HPDE6-E6E7 (cell line): ENCODE results near the gene MYO18A.
"Not testable (repeated sequence)": the region's sequence is repeated elsewhere in the genome, so short reads cannot be mapped to it uniquely, and the experiment has no call there.

Experiments used
- DNase-seq: peaks from one replicate; pipeline ENCODE4 v3.0.0; 2011; ENCODE audit warnings: missing footprints; ENCODE audit errors: extremely low spot score

The MYO18A gene

GRCh38 chr17:29194669-29195068 is 14.5 kb upstream of the MYO18A start:
- DNase-seq, result no peak

GRCh38 chr17:29193146-29193545 is 12.9 kb upstream of the MYO18A start:
- no peak for DNase-seq

- DNase-seq, result no peak
These were observed 10.5 kb upstream of the MYO18A start for GRCh38 chr17:29190592-29191207.

GRCh38 chr17:29190039-29190438 is 9.8 kb upstream of the MYO18A start:
- no peak for DNase-seq

- DNase-seq, result no peak
These were observed 9.2 kb upstream of the MYO18A start for GRCh38 chr17:29189355-29189754.

- DNase-seq, result no peak
These were observed 1.0 kb upstream of the MYO18A start for GRCh38 chr17:29181226-29181625.

GRCh38 chr17:29180788-29181160 is 576 bp upstream of the MYO18A start:
- no peak for DNase-seq

GRCh38 chr17:29179232-29180033 is 765 bp downstream of the MYO18A start:
- peak; percentile 78 for DNase-seq

- peak; percentile 85 for DNase-seq
These were observed 1.4 kb downstream of the MYO18A start for GRCh38 chr17:29178750-29179231.

- no peak for DNase-seq
These were observed 2.1 kb downstream of the MYO18A start for GRCh38 chr17:29177871-29178749.

GRCh38 chr17:29177541-29177870 is 2.7 kb downstream of the MYO18A start:
- DNase-seq, result no peak

- peak; percentile 77 for DNase-seq
These were observed 3.4 kb downstream of the MYO18A start for GRCh38 chr17:29176558-29177351.

- DNase-seq, result no peak
These were observed 4.8 kb downstream of the MYO18A start for GRCh38 chr17:29175349-29175748.

- DNase-seq, result no peak
These were observed 7.6 kb downstream of the MYO18A start for GRCh38 chr17:29172589-29172988.

- no peak for DNase-seq
These were observed 9.5 kb downstream of the MYO18A start for GRCh38 chr17:29170682-29171081.

GRCh38 chr17:29169806-29170591 is 10.2 kb downstream of the MYO18A start:
- DNase-seq, result no peak

GRCh38 chr17:29168759-29169126 is 11.5 kb downstream of the MYO18A start:
- DNase-seq, result not testable (repeated sequence)

- no peak for DNase-seq
These were observed 12.0 kb downstream of the MYO18A start for GRCh38 chr17:29168079-29168758.

- no peak for DNase-seq
These were observed 12.7 kb downstream of the MYO18A start for GRCh38 chr17:29167393-29168078.

GRCh38 chr17:29166507-29166887 is 13.7 kb downstream of the MYO18A start:
- DNase-seq, result no peak
